ENCODE results near the gene CXCL9.
A peak's percentile ranks its signal among the peaks of the same experiment; 100 is the strongest.
"Not testable (repeated sequence)": the region's sequence is repeated elsewhere in the genome, so short reads cannot be mapped to it uniquely, and the experiment has no call there.

Gene CXCL9

DNA sequence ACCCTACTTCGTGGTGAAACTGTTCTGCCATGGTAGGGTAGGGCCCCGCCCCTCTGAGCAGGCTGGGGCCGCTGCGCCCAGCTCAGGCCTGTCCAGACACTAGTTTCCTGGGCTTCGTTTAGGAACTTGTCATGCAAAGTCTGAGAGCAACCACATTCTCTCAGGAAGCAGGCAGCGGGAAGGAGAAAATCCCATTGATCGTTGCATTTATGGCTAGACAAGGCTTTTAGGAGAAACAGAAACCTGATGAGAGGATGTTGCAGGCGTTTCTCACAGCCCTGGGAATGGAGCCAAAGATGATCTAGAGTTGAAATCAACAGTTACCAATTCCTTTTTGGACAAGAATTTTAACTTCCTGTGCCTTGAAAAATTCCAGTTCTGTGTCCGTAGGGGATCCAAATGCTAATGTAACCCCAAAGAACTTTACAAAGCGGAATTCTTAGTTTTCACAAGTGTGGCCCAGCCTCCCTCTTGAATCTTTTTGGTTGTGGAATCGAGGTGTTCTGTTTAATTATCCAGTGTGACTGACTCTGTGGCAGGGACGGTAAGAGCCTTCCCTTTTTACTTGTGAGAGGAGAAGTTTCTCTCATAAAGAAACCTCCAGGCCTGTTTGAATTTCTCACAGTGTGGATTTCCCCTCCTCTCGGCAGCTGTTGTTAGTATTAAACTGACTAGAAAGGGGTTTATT is 4.5 kb upstream of the CXCL9 start:
- DNase-seq (ENCODE audit: low read depth): no peak

GRCh38 chr4:76011018-76011670 is 3.8 kb upstream of the CXCL9 start:
- DNase-seq (ENCODE audit: low read depth): no peak

GRCh38 chr4:76010576-76010975 is 3.3 kb upstream of the CXCL9 start:
- no peak for DNase-seq (ENCODE audit: low read depth)

DNA sequence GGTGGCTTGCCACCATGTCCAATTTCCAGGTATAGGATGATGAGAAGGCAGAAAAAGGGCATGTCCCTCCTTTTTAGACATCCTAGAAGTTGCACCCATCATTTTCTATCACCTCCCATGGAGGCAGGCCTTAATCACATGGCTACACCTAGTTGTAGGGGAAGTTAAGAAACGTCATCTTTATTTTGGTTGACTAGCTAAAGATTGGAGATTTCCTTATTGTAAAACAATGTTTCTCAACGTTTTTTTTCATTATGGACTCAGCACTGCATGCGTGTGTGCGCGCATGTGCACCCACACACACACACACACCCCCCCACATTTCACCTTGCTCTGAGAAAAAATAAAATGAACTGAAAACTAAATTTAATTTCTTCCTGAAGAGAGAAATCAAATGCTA is 2.0 kb upstream of the CXCL9 start:
- DNase-seq (ENCODE audit: low read depth): no peak

DNA sequence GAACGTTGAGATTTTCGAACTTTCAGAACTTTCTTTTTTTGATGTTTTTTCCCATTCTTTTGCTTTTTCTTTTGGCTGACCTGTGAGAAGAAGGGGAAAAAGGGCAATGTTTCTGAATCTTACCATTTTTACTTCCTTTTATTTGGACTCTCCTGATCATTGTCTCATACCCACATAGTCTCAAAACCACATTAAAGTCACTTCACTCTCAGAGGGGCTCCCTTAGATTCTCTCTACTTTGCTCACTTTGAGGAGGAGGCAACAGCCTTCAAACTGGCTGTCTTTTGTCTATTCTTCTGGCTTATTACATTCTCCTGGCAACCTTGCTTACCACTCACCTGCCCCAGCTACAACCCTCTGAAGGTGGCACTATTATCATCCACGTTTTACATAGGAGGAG is 3.7 kb downstream of the CXCL9 start:
- no peak for DNase-seq (ENCODE audit: low read depth)

GRCh38 chr4:76003035-76003434 is 4.3 kb downstream of the CXCL9 start:
- no peak for DNase-seq (ENCODE audit: low read depth)

- DNase-seq (ENCODE audit: low read depth): no peak
These were observed 5.1 kb downstream of the CXCL9 start for GRCh38 chr4:76002176-76002575.

DNA sequence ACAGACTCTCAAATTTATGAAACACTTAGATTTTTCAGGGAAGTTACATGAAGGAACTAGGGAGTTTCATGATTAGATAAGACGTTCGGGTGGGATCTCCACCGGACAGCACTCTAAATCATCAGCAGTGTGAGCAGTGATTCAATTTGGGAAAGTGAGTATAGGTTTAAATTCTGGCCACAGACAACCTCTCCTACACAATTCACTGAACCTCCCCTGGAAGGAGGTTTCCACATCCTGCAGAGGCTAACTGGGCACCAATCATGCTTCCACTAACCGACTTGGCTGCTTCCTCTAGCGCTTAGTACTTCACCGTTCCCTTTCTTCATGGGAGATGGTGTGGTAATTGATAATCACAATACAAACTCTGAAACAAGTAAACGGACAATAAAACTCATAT is 5.6 kb downstream of the CXCL9 start:
- DNase-seq (ENCODE audit: low read depth): no peak

GRCh38 chr4:76000279-76000678 is 7.0 kb downstream of the CXCL9 start:
- DNase-seq (ENCODE audit: low read depth): no peak

DNA sequence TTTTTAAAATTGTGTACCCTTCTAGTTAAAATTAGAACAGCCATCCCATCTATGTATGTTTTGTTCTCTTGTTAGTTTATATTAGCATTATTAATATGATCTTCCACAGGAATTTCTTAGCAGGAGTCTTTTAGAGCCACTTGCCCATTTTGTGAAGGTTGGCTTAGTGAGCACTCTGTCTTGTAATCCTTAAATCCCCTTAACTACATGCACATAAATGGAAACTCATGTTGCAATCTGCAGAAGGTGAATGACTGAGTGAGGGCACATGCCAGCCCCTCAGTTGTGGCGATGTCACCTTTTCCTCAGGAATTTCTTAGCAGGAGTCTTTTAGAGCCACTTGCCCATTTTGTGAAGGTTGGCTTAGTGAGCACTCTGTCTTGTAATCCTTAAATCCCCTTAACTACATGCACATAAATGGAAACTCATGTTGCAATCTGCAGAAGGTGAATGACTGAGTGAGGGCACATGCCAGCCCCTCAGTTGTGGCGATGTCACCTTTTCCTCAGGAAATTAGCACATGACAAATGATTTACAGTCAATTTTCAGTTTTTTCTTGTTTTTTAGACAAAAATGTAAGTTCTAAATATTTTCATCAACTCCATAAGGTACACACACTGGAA is 8.7 kb downstream of the CXCL9 start:
- not testable (repeated sequence) for DNase-seq (ENCODE audit: low read depth)

GRCh38 chr4:75997946-75998345 is 9.4 kb downstream of the CXCL9 start:
- DNase-seq (ENCODE audit: low read depth): no peak

GRCh38 chr4:75997081-75997480 is 10.2 kb downstream of the CXCL9 start:
- no peak for DNase-seq (ENCODE audit: low read depth)

DNA sequence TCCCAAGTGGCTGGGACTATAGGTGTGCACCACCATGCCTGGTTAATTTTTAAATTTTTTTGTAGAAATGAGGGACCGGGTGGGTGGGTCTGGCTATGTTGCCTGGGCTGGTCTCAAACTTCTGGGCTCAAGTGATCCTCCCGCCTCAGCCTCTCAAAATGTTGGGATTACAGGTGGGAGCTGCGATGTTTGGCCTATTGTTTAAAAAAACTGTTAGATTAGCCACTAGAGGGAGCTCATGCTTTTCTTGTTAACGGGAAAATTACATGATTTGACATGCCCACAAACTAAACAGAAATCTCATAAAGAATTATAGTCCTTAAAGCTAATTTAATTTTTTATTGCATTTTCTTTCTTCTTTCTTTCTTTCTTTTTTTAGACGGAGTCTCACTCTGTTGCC is 11.6 kb downstream of the CXCL9 start:
- DNase-seq (ENCODE audit: low read depth): peak; percentile 23

DNA sequence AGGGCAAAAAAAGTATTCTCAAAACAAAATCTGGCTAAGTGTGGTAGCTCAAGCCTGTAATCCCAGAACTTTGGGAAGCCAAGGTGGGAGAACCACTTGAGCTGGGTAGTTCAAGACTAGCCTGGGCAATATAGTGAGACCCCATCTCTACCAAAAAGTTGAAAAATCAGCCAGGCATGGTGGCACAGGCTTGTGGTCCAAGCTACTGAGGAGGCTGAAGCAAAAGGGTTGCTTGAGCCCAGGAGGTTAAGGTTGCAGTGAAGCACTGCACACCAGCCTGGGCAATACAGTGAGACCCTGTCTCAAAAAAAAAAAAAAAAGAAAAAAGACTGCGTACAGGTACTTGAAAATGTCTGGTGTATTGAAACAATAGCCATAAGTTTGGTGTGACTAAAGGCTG is 14.8 kb downstream of the CXCL9 start:
- DNase-seq (ENCODE audit: low read depth): no peak

GRCh38 chr4:75989846-75990528 is 17.3 kb downstream of the CXCL9 start:
- DNase-seq (ENCODE audit: low read depth): no peak

DNA sequence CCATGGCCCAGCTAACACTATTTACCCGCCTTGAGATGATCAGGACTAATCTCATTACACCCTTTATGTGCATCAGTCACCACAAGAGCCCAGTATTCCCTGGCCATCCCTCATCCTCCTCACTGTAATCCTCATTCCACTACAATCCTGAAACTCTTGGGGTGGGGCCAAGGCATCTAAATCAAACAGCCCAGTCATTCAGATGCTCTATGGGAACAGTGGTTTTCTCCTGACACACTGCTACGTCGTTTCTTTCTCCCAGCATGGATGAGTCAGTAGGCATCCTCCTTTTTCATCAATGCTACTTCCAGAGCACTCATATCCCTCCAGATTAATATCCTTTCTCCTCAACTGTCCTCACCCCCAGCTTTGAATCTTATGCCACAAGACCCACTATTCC is 22.2 kb downstream of the CXCL9 start:
- DNase-seq (ENCODE audit: low read depth): peak; percentile 79

- no peak for DNase-seq (ENCODE audit: low read depth)
These were observed 26.7 kb downstream of the CXCL9 start for GRCh38 chr4:75980576-75980975.

GRCh38 chr4:75976177-75976576 is 31.1 kb downstream of the CXCL9 start:
- no peak for DNase-seq (ENCODE audit: low read depth)

DNA sequence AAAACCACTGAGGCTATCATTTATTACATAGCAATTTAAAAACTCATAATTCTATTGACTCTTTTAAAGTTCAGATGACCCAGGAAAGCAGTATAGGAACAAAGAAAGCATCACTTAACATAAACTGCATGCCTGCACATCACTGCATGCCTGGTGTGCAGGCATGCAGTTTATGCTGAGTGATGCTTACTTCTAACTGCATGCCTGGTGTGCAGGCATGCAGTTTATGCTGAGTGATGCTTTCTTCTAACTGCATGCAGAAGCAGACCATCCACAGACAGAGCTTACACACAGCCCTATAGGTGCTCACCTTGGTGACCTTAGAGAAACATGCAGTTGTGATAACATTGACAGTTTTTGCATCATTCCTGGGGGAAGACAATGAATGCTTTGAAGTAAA is 33.5 kb downstream of the CXCL9 start:
- no peak for DNase-seq (ENCODE audit: low read depth)

- no peak for DNase-seq (ENCODE audit: low read depth)
These were observed 39.2 kb downstream of the CXCL9 start for GRCh38 chr4:75968084-75968483.

DNA sequence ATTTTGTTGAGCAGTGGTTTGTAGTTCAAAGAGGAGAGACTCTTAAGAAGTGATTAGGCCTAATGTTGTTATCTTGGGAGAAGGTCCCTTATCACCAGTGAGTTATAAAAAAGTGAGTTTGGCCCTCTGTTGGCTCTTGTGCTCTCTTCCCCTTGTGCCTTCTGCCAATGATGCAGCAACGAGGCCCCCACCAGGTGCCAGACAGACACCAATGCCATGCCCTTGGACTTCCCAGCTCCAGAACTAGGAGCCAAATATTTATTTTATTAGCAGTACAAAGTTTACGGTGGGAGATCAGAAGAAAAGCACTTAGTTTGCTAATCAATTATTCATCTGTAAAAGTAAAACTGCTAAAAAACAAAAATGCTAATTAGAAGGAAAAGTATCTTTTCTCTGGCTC is 43.8 kb downstream of the CXCL9 start:
- DNase-seq (ENCODE audit: low read depth): no peak

- DNase-seq (ENCODE audit: low read depth): not testable (repeated sequence)
These were observed 45.2 kb downstream of the CXCL9 start for GRCh38 chr4:75962072-75962471.

DNA sequence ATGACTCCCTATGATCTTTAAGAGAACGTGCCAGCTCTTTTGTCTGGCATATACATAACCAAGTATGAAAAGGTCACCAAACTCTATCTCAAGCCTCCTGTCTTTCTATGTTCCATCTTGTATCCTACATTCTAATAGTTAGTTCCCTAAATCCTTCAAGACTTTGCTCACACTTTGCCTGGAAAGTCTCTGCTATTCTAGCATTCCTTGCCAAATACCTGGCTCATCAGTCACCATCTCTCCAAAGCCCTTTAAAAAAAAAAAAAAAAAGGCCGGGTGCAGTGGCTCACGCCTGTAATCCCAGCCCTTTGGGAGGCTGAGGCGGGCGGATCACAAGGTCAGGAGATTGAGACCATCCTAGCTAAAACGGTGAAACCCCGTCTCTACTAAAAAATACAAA is 48.8 kb downstream of the CXCL9 start:
- DNase-seq (ENCODE audit: low read depth): not testable (repeated sequence)
